WTC11 (cell line): Measurements from ENCODE around the gene AMBRA1. TPM values are rescaled to one million over a fixed set of nuclear protein-coding genes. Genes with fewer than 3 reads are reported as not detected.

Source experiments
- ATAC-seq: fragments of 200-7000 bp; cut with Tn5 transposase; 2 replicates; pipeline ENCODE4 v1.10.0; 2021; ENCODE audit warnings: mild to moderate bottlenecking, moderate library complexity
- CTCF ChIA-PET: fragments of 300-600 bp; sonication (Branson Sonifier 250); formaldehyde crosslinking; loops from one replicate; lab custom pipeline; 2021; ENCODE audit warnings: antibody characterized with exemption; lab: Charles Lee
- POLR2A ChIA-PET: fragments of 350-600 bp; sonication (Branson Sonifier 250); formaldehyde crosslinking; loops from one replicate; lab custom pipeline; 2021; ENCODE audit warnings: antibody characterized with exemption; lab: Charles Lee
- DNase-seq: peaks from one replicate; pipeline ENCODE4 v3.0.0; 2021; ENCODE audit warnings: low spot score
- H3K27ac Mint-ChIP-seq: 2 replicates; pipeline ENCODE4 v1.8.0; 2021; ENCODE audit warnings: mixed read lengths
- H3K27me3 Mint-ChIP-seq: 2 replicates; pipeline ENCODE4 v1.8.0; 2021; ENCODE audit warnings: low read depth, mild to moderate bottlenecking, moderate library complexity, mixed read lengths
- H3K36me3 Mint-ChIP-seq: 2 replicates; pipeline ENCODE4 v1.8.0; 2021; ENCODE audit warnings: mixed read lengths
- H3K4me1 Mint-ChIP-seq: 2 replicates; pipeline ENCODE4 v1.8.0; 2022; ENCODE audit warnings: mixed read lengths
- H3K4me3 Mint-ChIP-seq: 2 replicates; pipeline ENCODE4 v1.8.0; 2021; ENCODE audit warnings: mild to moderate bottlenecking, moderate library complexity, mixed read lengths
- H3K9me3 Mint-ChIP-seq: 2 replicates; pipeline ENCODE4 v1.8.0; 2021; ENCODE audit warnings: mixed read lengths
- EMX1 ChIP-seq: fragments of 250-450 bp; sonication (Bioruptor Pico); IDR thresholded peaks from 2 replicates; pipeline ENCODE4 v1.8.0; 2021; ENCODE audit warnings: mild to moderate bottlenecking
- ESRRA ChIP-seq: sonication (generic); formaldehyde crosslinking; IDR thresholded peaks from 2 replicates; pipeline ENCODE4 v1.8.1; 2022; ENCODE audit warnings: mild to moderate bottlenecking, missing genetic modification reagents, borderline replicate concordance
- FOXK1 ChIP-seq: sonication (generic); formaldehyde crosslinking; IDR thresholded peaks from 2 replicates; pipeline ENCODE4 v1.8.0; 2022; ENCODE audit warnings: mild to moderate bottlenecking, moderate library complexity, missing genetic modification reagents
- GABPB1 ChIP-seq: sonication (generic); formaldehyde crosslinking; IDR thresholded peaks from 2 replicates; pipeline ENCODE4 v1.8.1; 2023; ENCODE audit warnings: mild to moderate bottlenecking, missing genetic modification reagents
- KAT7 ChIP-seq: sonication (generic); formaldehyde crosslinking; IDR thresholded peaks from 2 replicates; pipeline ENCODE4 v1.8.1; 2023; ENCODE audit warnings: missing genetic modification reagents, mild to moderate bottlenecking, borderline replicate concordance
- RORB ChIP-seq: fragments of 250-450 bp; sonication (Bioruptor Pico); IDR thresholded peaks from 2 replicates; pipeline ENCODE4 v1.9.0; 2021; ENCODE audit warnings: mild to moderate bottlenecking
- SP1 ChIP-seq: sonication (generic); formaldehyde crosslinking; conservative IDR thresholded peaks from 2 replicates; pipeline ENCODE4 v1.8.1; 2022; ENCODE audit warnings: missing genetic modification reagents
- TCF7 ChIP-seq: sonication (generic); formaldehyde crosslinking; IDR thresholded peaks from 2 replicates; pipeline ENCODE4 v1.8.0; 2022; ENCODE audit warnings: mild to moderate bottlenecking, low read depth, missing genetic modification reagents, moderate library complexity
- TP53 ChIP-seq: sonication (generic); formaldehyde crosslinking; IDR thresholded peaks from 2 replicates; pipeline ENCODE4 v1.8.1; 2023; ENCODE audit warnings: mild to moderate bottlenecking, missing genetic modification reagents
- ZNF138 ChIP-seq: sonication (generic); formaldehyde crosslinking; conservative IDR thresholded peaks from 2 replicates; pipeline ENCODE4 v1.8.1; 2022; ENCODE audit warnings: mild to moderate bottlenecking, moderate library complexity, missing genetic modification reagents
- ZNF263 ChIP-seq: sonication (generic); formaldehyde crosslinking; IDR thresholded peaks from 2 replicates; pipeline ENCODE4 v1.8.1; 2022; ENCODE audit warnings: low read depth, mild to moderate bottlenecking, moderate library complexity, missing genetic modification reagents
- ZNF317 ChIP-seq: sonication (generic); formaldehyde crosslinking; IDR thresholded peaks from 2 replicates; pipeline ENCODE4 v1.8.1; 2023; ENCODE audit warnings: low read depth, mild to moderate bottlenecking, moderate library complexity, missing genetic modification reagents, borderline replicate concordance
- total RNA-seq: library from RNA; stranded (reverse); gene quantifications from 3 replicates; pipeline ENCODE4 v1.2.3, GENCODE V29; 2021
- TF ChIP-seq, protein P1 (sequence below): fragments of 250-450 bp; sonication (Bioruptor Pico); IDR thresholded peaks from 2 replicates; pipeline ENCODE4 v2.1.2; 2022; ENCODE audit warnings: mild to moderate bottlenecking, moderate library complexity
- TF ChIP-seq, protein P2 (sequence below): sonication (generic); formaldehyde crosslinking; IDR thresholded peaks from 2 replicates; pipeline ENCODE4 v1.8.1; 2022; ENCODE audit warnings: missing genetic modification reagents, borderline replicate concordance
- TF ChIP-seq, protein P3 (sequence below): sonication (generic); formaldehyde crosslinking; IDR thresholded peaks from 2 replicates; pipeline ENCODE4 v1.8.0; 2022; ENCODE audit warnings: mild to moderate bottlenecking, missing genetic modification reagents
- TF ChIP-seq, protein P4 (sequence below): sonication (generic); formaldehyde crosslinking; IDR thresholded peaks from 2 replicates; pipeline ENCODE4 v1.8.0; 2022; ENCODE audit warnings: mild to moderate bottlenecking, missing genetic modification reagents
- TF ChIP-seq, protein P5 (sequence below): sonication (generic); formaldehyde crosslinking; IDR thresholded peaks from 2 replicates; pipeline ENCODE4 v1.8.1; 2022; ENCODE audit warnings: low read depth, mild to moderate bottlenecking, moderate library complexity, missing genetic modification reagents, borderline replicate concordance
- TF ChIP-seq, protein P6 (sequence below): sonication (generic); formaldehyde crosslinking; IDR thresholded peaks from 2 replicates; pipeline ENCODE4 v1.8.1; 2023; ENCODE audit warnings: mild to moderate bottlenecking, moderate library complexity, missing genetic modification reagents
- TF ChIP-seq, protein P7 (sequence below): sonication (generic); formaldehyde crosslinking; IDR thresholded peaks from 2 replicates; pipeline ENCODE4 v1.8.0; 2022; ENCODE audit warnings: mild to moderate bottlenecking, missing genetic modification reagents
- TF ChIP-seq, protein P8 (sequence below): sonication (generic); formaldehyde crosslinking; IDR thresholded peaks from 2 replicates; pipeline ENCODE4 v1.8.1; 2022; ENCODE audit warnings: low read depth, missing genetic modification reagents, borderline replicate concordance

AMBRA1 gene
- total RNA-seq, 1 experiment from 2014 or later = 35.0 TPM

DNA sequence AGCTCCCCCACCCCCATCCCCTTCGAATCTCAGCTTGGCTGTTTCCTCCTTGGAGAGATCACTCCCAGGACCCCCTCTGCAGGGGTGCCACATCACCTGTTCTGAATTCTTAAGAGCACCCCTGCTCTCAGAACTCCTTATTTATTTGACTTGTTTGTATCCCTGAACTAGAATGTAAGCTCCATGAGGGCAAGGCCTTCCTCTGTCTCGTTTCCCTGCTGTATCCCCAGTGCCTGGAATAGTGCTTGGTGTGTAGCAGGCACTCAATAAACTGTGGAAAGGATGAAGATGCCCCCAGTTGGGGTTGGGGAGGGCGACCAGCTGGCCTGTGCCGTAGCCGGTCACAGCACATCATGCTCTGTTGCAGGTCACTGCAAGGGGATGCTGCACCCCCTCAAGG is 216.0 kb downstream of the AMBRA1 start:
- POLR2A ChIA-PET = interaction anchor here (0.7 kb wide), 1 partner anchor 21 kb away, joined by 3 read pairs; no protein-coding TSS in a partner anchor
- ATAC-seq = no peak
- CTCF ChIA-PET = interaction anchor here (0.9 to 5.2 kb wide), 8 partner anchors 9 to 138 kb away, joined by 4 to 51 read pairs (median 6); no protein-coding TSS in a partner anchor
- Mint-ChIP-seq H3K9me3 (no peaks in the 10 kb centered on the region), H3K4me3 (no peak overlapping the region), H3K4me1 (peaks cover 10% of the 10 kb centered on the region)
- TF ChIP-seq, protein P1, sequence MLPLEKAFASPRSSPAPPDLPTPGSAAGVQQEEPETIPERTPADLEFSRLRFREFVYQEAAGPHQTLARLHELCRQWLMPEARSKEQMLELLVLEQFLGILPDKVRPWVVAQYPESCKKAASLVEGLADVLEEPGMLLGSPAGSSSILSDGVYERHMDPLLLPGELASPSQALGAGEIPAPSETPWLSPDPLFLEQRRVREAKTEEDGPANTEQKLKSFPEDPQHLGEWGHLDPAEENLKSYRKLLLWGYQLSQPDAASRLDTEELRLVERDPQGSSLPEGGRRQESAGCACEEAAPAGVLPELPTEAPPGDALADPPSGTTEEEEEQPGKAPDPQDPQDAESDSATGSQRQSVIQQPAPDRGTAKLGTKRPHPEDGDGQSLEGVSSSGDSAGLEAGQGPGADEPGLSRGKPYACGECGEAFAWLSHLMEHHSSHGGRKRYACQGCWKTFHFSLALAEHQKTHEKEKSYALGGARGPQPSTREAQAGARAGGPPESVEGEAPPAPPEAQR = no peak
- TF ChIP-seq, protein P2, sequence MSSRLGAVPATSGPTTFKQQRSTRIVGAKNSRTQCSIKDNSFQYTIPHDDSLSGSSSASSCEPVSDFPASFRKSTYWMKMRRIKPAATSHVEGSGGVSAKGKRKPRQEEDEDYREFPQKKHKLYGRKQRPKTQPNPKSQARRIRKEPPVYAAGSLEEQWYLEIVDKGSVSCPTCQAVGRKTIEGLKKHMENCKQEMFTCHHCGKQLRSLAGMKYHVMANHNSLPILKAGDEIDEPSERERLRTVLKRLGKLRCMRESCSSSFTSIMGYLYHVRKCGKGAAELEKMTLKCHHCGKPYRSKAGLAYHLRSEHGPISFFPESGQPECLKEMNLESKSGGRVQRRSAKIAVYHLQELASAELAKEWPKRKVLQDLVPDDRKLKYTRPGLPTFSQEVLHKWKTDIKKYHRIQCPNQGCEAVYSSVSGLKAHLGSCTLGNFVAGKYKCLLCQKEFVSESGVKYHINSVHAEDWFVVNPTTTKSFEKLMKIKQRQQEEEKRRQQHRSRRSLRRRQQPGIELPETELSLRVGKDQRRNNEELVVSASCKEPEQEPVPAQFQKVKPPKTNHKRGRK (CRISPR knock-in tag) = no peak
- TF ChIP-seq ESRRA (CRISPR knock-in tag) (no peak), ZNF138 (CRISPR knock-in tag) (no peak), EMX1 (CRISPR knock-in tag) (no peak), ZNF317 (CRISPR knock-in tag) (no peak), ZNF263 (CRISPR knock-in tag) (no peak), GABPB1 (CRISPR knock-in tag) (no peak), TCF7 (CRISPR knock-in tag) (no peak), SP1 (CRISPR knock-in tag) (no peak), KAT7 (CRISPR knock-in tag) (no peak), RORB (CRISPR knock-in tag) (no peak), FOXK1 (CRISPR knock-in tag) (no peak), TP53 (CRISPR knock-in tag) (no peak)
- TF ChIP-seq, protein P3, sequence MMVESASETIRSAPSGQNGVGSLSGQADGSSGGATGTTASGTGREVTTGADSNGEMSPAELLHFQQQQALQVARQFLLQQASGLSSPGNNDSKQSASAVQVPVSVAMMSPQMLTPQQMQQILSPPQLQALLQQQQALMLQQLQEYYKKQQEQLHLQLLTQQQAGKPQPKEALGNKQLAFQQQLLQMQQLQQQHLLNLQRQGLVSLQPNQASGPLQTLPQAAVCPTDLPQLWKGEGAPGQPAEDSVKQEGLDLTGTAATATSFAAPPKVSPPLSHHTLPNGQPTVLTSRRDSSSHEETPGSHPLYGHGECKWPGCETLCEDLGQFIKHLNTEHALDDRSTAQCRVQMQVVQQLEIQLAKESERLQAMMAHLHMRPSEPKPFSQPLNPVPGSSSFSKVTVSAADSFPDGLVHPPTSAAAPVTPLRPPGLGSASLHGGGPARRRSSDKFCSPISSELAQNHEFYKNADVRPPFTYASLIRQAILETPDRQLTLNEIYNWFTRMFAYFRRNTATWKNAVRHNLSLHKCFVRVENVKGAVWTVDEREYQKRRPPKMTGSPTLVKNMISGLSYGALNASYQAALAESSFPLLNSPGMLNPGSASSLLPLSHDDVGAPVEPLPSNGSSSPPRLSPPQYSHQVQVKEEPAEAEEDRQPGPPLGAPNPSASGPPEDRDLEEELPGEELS (CRISPR knock-in tag) = no peak
- TF ChIP-seq, protein P4, sequence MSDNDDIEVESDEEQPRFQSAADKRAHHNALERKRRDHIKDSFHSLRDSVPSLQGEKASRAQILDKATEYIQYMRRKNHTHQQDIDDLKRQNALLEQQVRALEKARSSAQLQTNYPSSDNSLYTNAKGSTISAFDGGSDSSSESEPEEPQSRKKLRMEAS = no peak
- TF ChIP-seq, protein P5, sequence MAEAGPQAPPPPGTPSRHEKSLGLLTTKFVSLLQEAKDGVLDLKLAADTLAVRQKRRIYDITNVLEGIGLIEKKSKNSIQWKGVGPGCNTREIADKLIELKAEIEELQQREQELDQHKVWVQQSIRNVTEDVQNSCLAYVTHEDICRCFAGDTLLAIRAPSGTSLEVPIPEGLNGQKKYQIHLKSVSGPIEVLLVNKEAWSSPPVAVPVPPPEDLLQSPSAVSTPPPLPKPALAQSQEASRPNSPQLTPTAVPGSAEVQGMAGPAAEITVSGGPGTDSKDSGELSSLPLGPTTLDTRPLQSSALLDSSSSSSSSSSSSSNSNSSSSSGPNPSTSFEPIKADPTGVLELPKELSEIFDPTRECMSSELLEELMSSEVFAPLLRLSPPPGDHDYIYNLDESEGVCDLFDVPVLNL (CRISPR knock-in tag) = no peak
- TF ChIP-seq, protein P6, sequence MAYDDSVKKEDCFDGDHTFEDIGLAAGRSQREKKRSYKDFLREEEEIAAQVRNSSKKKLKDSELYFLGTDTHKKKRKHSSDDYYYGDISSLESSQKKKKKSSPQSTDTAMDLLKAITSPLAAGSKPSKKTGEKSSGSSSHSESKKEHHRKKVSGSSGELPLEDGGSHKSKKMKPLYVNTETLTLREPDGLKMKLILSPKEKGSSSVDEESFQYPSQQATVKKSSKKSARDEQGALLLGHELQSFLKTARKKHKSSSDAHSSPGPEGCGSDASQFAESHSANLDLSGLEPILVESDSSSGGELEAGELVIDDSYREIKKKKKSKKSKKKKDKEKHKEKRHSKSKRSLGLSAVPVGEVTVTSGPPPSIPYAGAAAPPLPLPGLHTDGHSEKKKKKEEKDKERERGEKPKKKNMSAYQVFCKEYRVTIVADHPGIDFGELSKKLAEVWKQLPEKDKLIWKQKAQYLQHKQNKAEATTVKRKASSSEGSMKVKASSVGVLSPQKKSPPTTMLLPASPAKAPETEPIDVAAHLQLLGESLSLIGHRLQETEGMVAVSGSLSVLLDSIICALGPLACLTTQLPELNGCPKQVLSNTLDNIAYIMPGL (CRISPR knock-in tag) = no peak
- TF ChIP-seq, protein P7, sequence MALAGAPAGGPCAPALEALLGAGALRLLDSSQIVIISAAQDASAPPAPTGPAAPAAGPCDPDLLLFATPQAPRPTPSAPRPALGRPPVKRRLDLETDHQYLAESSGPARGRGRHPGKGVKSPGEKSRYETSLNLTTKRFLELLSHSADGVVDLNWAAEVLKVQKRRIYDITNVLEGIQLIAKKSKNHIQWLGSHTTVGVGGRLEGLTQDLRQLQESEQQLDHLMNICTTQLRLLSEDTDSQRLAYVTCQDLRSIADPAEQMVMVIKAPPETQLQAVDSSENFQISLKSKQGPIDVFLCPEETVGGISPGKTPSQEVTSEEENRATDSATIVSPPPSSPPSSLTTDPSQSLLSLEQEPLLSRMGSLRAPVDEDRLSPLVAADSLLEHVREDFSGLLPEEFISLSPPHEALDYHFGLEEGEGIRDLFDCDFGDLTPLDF (CRISPR knock-in tag) = no peak
- TF ChIP-seq, protein P8, sequence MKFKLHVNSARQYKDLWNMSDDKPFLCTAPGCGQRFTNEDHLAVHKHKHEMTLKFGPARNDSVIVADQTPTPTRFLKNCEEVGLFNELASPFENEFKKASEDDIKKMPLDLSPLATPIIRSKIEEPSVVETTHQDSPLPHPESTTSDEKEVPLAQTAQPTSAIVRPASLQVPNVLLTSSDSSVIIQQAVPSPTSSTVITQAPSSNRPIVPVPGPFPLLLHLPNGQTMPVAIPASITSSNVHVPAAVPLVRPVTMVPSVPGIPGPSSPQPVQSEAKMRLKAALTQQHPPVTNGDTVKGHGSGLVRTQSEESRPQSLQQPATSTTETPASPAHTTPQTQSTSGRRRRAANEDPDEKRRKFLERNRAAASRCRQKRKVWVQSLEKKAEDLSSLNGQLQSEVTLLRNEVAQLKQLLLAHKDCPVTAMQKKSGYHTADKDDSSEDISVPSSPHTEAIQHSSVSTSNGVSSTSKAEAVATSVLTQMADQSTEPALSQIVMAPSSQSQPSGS (CRISPR knock-in tag) = no peak
- TF ChIP-seq, all 79 proteins: peak for 0
- H3K36me3 Mint-ChIP-seq = peaks cover 29% of the 10 kb centered on the region
- no peak overlapping the region for H3K27ac Mint-ChIP-seq
- no peak for DNase-seq
- H3K27me3 Mint-ChIP-seq = no peaks in the 10 kb centered on the region
